Activated CD8-positive, alpha-beta memory T cell treated with anti-CD3 and anti-CD28 coated beads for 1 hour (primary cell): ENCODE measurements around the gene CKS1B.
A peak's percentile ranks its signal among the peaks of the same experiment; 100 is the strongest.
"Not testable (repeated sequence)": the region's sequence is repeated elsewhere in the genome, so short reads cannot be mapped to it uniquely, and the experiment has no call there.

ENCODE experiments used
- DNase-seq, 2 donors: peaks; one replicate each; pipeline ENCODE4 v3.0.0-alpha.2; 2020; ENCODE audit warnings: low read depth in 1 of 2; ENCODE audit errors: extremely low read depth in 1 of 2

CKS1B gene

DNA sequence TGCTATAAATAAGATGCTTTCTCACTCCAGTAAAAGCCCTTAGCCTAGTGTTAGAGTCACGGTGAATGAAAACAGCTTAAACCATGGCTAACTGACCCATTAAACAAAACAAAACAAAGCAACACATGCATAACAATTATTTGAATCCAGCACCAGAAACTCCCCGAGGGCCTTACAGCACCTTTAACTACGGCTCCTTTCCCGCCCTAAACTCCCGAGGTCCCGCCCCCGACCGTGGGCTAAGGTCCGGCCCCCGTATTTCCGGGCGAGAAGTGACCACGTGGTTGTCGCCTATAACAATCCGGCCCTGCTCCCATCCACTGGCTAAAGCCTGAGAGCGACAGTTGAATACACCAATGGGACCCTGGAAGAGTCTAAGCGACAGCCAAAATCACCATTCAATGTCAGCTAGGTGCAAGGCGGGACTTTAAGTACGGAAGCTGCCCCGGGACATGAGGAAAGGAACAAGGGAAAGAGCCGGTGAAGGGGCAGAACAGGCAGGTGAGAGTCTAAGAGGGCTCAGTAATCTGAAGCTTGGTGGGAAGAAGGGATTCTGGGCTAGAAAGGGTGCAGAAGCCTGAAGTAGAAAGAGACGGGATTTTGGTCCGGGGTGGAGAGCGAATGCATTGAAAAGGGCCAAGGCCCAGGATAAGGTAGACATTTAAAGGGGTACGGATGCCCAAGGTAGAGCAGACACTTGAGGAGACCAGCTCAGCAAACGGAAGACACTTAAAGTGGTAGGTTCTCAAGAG is 8.6 kb downstream of the CKS1B start, which contains the start of gene FLAD1:
TSS of gene FLAD1 (plus strand) at position 448 of the 752 bp plus-strand sequence. CDS start 351 bp downstream, outside the sequence.
- DNase-seq: peak; percentile 85 to 87

DNA sequence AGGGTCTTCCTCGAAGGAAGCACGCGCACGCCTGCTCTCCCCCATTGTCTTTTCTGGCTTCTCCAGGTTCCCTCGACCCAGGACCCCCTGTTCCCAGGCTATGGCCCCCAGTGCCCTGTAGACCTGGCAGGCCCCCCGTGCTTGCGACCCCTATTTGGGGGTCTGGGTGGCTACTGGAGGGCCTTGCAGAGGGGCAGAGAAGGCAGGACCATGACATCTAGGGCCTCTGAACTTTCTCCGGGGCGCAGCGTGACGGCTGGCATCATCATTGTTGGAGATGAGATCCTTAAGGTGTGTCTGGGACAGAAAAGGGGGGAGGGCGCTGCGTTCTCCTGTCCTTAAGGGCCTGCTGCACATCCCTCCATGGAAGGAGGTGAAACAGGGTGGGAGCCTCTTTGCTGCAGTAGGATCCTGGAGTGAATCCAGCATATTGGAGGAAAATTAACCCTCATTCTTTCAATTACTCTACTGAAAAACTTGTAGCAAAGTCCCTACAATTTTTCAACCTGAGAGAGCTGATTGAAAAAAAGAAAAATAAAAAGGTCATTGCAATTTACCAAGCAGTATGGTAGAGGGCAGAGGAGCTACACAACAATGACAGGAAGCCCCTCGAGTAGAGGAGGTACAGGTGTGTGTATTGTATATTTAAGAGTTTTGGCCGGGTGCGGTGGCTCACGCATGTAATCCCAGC is 9.4 kb downstream of the CKS1B start:
- DNase-seq: no peak

DNA sequence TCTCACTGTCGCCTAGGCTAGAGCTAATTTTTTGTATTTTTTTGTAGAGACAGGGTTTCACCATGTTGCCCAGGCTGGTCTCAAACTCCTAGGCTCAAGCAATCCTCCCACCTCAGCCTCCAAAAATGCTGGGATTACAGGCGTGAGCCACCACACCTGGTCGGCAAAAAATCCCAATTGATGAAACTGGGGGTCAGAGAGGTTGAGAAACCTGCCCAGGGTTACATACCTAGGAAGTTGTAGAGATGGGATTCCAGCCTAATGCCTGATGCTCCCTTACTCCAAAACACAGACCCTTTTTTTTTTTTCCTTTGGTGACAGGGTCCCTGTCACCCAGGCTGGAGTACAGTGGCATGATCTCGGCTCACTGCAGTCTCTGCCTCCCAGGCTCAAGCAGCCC is 12.3 kb downstream of the CKS1B start:
- not testable (repeated sequence) for DNase-seq

DNA sequence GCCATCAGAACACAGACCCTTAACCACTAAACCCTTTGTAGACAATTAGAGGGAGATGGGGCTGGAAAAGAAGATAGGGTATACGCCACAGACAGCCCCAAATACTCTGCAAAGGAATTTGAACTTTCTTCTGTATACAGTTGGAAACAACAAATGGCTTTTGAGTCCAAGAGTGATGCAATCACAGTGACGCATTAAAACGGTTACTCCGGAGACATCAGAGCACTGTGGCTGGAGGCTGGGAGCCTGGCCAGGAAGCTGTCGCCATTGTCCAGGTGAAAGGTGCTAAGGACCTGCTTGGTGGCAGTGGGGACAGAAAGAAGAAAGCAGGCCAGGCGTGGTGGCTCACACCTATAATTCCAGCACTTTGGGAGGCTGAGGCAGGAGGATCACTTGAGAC is 12.8 kb downstream of the CKS1B start:
- DNase-seq: no peak

DNA sequence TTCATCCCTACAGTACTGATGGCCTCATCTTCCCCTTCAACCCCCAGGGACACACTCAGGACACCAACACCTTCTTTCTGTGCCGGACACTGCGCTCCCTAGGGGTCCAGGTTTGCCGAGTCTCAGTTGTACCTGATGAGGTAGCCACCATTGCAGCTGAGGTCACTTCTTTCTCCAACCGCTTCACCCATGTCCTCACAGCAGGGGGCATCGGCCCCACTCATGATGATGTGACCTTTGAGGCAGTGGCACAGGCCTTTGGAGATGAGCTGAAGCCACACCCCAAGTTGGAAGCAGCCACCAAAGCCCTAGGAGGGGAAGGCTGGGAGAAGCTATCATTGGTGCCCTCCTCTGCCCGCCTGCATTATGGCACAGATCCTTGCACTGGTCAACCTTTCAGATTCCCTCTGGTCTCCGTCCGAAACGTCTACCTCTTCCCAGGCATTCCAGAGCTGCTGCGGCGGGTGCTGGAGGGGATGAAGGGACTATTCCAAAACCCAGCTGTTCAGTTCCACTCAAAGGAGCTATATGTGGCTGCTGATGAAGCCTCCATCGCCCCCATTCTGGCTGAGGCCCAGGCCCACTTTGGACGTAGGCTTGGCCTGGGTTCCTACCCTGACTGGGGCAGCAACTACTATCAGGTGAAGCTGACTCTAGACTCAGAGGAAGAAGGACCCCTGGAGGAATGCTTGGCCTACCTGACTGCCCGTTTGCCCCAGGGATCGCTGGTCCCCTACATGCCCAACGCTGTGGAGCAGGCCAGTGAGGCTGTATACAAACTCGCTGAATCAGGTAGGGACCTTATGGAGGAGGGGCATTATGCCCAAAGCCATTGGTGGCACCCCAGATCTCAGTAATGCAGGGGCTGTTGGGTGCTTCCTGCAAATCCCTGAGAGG is 13.8 kb downstream of the CKS1B start:
- no peak for DNase-seq

DNA sequence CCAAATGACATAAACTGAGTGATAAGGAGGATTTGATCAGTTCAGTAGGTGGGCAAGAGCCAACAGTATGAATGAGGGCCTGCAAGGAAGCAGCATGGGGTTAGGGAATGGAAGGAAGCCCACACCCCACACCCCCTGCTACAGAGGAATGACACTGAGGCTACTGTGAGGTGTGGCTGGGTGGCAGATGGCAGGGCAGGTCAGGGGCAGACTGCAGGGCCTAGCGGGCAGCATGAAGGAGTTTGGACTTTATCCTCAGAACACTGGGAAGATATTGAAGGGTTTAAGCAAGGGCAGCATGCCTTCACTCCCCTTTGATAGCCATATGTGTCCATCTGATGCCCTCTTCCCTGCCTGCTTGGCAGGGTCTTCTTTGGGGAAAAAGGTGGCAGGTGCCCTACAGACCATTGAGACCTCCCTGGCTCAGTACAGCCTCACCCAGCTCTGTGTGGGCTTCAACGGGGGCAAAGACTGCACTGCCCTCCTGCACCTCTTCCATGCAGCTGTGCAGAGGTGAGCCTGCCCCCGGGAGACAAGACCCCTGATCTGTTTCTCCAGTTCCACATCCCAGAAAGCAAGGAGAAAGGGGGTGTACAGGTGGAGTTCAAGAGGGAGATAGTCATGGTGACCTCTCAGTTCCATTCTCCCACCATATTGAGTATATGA is 14.8 kb downstream of the CKS1B start:
- DNase-seq: no peak

DNA sequence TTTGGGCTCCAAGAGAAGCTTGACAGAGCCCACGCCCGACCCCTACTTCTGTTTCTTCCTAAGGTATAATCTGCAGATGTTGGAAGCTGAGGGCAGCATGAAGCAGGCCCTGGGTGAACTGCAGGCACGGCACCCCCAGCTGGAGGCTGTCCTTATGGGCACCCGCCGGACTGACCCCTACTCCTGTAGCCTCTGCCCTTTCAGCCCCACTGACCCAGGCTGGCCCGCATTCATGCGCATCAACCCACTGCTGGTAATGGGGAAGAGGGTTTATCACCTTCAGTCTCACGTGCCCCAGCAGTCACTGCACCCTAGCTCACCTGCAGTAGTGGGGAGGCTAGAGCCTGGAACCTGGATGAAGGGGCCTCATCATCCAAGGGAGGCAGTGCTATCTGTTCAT is 15.8 kb downstream of the CKS1B start:
- no peak for DNase-seq

DNA sequence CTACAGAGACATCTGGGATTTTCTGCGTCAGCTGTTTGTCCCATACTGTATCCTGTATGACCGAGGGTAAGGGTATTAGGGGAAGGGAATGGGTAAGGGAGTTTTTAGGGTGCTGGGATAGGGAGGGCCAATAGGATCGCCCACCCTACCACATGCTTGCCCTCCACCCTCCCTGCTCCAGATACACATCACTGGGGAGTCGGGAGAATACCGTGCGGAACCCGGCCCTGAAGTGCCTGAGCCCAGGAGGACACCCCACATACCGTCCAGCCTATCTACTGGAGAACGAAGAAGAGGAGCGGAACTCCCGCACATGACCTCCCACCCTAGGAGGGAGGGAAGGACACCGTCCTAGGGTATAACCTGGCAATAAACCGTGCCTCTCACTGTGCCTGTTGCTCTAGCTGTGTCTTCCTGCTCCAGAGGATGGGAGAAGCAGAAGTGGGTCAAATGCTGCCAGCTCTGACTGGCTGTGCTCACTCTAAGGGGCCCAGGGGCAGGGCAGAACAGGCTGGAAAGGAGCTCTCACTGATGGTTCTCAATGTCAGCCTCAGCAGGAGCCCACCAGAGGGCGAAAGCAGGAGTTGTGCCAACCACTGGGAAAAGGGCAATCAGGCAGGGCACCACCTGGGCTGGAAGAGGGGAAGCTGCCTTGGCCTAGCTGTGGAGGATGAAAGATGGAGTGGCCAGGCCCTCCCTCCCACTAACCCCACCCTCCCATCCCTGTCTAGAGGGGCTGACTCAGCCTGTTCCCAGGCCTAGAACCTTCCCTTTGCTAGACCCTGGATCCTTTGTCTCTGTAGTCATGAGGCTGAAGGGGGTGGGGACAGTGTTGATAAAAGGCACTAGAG is 18.5 kb downstream of the CKS1B start:
- no peak for DNase-seq

DNA sequence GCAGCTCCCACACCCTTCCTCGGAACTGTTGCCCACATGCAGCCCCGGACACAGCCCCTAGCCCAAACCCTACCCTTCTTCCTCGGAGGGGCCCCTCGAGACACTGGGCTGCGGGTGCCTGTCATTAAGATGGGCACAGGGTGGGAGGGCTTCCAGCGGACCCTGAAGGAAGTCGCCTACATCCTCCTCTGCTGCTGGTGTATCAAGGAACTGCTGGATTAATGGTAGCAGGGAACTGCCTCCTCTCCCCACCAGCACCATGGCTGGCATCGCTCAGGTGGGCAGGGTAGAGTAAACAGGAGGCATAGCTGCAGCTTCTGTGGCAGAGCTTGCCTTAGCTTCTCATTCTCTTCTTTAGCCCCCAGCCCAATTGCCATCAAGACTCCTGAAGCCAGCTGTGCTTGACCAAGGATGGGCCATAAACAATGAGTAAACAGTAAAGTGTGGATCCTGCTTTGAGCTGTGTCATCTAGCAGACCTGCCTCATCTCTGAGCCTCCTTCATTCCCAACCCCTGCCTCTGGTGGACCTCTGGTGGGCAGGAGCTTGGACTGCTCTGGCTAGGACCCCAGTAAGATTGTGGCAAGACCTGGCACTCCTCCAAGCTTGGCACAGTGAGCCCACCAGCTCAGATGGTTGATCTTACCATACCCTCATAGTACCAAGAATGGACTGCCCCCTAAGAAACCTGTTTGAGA is 19.2 kb downstream of the CKS1B start, which contains the start of gene LENEP:
TSS of gene LENEP (plus strand) at position 15 of the 697 bp plus-strand sequence. CDS start at position 37, 22 bp downstream.
- DNase-seq: no peak

DNA sequence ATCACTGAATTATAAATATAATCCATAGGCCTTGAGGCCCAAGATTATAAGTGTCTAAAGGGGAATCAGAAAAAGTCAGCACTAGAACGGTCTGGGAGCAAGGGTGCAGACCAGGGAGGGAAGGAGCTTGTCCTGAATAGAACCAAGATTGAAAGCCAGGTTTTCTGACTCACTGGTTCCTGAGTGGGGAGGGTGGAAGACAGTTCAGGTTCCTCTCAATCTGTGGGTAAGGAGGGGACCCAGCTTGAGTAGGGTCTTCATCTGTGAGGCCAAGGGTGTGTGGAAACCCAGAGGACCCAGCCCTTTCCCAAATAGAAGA is 19.7 kb downstream of the CKS1B start:
- no peak for DNase-seq

DNA sequence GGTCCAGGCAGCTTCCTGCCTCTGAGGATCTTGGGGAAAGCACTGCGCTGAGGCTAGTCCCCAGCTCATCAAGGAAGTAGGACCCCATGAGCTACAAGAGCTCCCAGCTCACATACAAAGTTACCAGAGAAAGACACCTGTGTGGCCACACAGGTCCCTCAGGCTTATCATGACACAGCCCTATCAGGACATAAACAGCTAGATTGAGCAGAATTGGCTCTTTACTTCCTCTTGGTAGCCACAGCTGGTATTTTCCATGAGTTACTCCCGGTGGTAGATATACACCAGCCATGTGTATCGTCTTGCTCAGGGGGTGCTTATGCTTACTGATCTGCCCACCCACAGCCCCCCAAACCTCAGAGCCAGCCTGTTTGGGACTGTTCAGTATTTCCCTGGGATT is 20.1 kb downstream of the CKS1B start:
- no peak for DNase-seq

DNA sequence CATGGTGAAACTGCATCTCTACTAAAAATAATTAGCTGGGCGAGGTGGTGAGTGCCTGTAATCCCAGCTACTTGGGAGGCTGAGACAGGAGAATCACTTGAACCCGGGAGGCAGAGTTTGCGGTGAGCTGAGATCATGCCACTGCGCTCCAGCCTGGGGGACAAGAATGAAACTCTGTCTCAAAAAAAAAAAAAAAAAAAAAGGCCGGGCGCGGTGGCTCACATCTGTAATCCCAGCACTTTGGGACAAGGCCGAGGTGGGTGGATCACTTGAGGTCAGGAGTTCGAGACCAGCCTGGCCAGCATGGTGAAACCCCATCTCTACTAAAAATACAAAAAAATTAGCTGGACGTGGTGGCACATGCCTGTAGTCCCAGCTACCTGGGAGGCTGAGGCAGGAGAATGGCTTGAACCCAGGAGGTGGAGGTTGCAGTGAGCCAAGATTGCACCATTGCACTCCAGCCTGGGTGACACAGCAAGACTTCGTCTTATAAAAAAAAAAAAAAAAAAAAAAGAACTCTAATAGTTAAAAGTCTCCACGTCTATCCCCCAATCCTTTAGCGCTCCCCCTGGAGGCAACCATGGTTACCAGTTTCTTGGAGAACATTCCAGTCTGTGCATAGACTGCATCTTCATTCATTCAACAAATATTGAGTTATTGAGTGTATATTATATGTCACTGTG is 21.0 kb downstream of the CKS1B start:
- not testable (repeated sequence) for DNase-seq

DNA sequence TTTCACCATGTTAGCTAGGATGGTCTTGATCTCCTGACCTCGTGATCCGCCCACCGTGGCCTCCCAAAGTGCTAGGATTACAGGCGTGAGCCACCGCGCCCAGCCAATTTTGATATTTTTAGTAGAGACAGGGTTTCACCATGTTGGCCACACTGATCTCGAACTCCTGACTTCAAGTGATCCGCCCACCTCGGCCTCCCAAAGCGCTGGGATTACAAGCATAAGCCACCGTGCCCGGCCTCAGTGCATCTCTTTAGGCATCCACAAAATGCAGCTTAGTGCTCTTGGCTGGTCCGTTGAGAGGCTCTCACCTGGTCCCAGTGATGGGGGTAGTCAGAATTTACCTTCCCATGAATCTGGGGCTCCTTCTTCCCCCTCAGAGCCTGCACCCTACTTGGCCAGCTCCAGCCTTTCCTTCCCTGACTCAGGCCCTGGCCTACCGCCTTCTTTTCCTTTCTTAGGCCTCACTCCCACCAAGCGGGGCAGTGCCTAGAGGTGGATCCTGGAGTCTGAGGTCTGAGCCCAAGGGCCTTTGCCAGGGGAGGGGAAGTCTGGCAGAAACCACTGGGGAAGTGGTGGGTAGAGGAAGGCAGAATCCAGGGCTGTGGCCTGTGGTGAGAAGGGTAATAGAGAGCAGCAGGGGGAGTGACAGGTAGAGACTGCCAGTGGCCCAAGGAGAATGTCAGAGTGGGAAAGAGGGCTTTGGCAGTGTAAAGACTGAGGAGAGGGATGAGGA is 22.7 kb downstream of the CKS1B start:
- no peak for DNase-seq

DNA sequence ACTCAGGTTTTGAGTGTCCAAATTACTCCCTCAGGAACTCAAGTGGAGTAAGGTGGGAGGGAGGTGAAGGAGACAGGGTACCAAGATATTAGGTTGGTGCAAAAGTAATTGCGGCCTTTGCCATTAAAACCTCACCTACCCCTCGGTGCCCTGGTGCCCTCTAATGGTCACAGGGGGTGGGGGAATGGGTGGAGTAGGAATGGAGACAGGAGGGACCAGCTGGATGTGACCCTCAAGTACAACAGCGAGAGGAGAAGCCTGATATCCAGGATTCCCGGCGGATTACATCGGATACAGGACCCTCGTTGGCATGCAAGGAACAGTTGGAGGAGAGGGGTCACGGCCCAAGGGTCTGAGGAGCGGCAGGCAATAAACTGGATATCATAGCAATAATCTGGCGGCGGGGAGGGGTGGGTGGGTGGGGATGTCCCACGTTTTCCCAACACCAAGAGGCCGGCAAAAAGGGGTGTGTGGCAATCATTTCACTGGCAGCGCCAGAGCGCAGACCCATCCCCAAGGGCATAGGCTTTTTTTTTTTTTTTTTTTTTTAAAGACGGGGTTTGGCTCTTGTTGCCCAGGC is 23.8 kb downstream of the CKS1B start:
- no peak for DNase-seq

DNA sequence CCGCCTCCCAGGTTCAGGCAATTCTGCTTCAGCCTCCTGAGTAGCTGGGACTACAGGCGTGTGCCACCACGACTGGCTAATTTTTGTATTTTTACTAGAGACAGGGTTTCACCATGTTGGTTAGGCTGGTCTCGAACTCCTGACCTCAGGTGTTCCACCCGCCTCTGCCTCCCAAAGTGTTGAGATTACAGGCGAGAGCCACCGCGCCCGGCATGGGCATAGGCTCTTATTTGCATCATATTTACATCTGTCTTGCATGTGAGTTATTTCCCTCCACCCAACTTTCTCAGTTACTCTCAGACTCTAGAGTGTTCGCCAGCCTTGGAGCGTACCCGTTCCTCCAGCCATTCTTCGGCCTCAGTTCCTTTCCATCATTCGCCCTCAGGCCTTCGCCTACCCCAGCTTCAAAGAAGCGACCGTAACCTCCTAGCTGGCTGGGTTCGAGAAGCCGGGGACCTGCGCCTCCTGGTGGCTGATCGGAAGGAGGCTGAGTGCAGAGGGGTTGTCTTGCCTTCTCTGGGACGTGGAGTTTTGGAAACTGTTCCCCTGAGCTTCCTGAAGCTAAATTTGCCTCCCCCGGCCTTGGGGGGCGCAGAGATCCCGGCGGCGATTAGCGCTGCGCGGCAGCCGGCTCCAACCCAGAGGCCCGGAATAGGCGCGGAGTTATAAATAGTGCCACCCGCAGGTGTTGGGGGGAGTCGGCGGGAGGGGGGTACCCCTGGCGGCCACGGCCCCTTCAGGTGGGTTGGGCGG is 24.5 kb downstream of the CKS1B start:
- peak; percentile 46 to 51 for DNase-seq

DNA sequence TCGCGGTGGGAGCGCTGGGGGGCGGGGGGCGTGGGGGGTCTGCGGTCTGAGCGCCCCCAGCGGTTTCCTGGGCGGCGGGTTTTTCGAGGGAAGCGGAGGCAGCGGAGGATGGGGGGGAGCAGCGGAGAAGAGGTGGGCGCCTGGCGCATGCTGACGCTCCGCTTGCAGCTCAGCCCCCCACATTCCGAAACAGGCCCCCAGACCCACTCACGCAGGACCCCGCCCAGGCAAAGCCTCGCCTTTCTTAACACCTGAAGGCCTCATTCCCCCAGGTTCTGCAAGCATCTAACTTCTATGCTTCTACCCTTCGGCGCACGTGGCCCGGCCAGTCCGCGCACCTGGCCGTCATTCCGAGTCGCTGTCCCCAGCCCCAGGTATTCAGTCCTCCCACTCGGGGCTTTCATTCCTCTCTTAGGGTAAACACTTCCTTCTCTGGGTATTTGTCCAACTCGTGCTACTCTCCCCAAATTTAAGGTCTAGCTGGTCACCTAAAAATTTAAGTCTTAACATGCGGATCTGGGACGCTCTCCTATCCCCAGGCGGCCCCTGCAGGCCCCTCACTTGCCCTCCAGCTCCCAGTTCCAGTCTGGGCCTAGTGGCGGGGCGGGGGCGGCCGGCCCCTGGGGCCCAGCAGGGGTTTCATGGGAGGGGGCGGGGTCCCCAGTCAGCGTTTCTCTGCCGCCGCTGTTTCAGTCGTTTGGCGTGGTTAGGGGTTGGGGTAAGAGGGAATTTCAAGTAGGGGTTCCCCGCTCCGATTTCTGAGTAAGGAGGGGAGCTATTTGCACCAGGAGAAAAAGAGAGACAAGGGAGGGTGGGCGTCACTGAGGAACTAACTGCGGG is 25.3 kb downstream of the CKS1B start:
- DNase-seq: no peak
